ENCODE results near the gene LIM2.
"Not testable (repeated sequence)": the region's sequence is repeated elsewhere in the genome, so short reads cannot be mapped to it uniquely, and the experiment has no call there.

LIM2 gene

GRCh38 chr19:51415187-51415586 lies 27.4 kb upstream of the LIM2 start:
- no peak for TF ChIP-seq CTCF (IDR thresholded peaks at IDR 0.05; ENCODE audit: control extremely low read depth, extremely low read depth, low read depth, missing control alignments)
- ChIA-PET CTCF (interaction anchor here (13.4 kb wide), 1 partner anchor 16 kb away, joined by 168 read pairs; no protein-coding TSS in a partner anchor), POLR2A (no interaction called here)
- no peak for DNase-seq (ENCODE audit: extremely low spot score)

GRCh38 chr19:51410950-51411748 lies 23.4 kb upstream of the LIM2 start:
- ChIA-PET POLR2A (no interaction called here), CTCF (interaction anchor here (3.2 to 5.2 kb wide), 2 partner anchors 9 to 12 kb away, joined by 18 to 62 read pairs; partner anchors contain the start of gene SIGLEC10)
- no peak for DNase-seq (ENCODE audit: extremely low spot score)
- no peak for TF ChIP-seq CTCF (IDR thresholded peaks at IDR 0.05; ENCODE audit: control extremely low read depth, extremely low read depth, low read depth, missing control alignments)

- peak; percentile 32 for TF ChIP-seq CTCF (IDR thresholded peaks at IDR 0.05; ENCODE audit: control extremely low read depth, extremely low read depth, low read depth, missing control alignments)
- CTCF ChIA-PET = interaction anchor here (1.2 to 5.2 kb wide), 8 partner anchors 10 to 107 kb away, joined by 3 to 62 read pairs (median 5); partner anchors contain the start of genes SIGLEC10 and VSIG10L
- POLR2A ChIA-PET = no interaction called here
- peak; percentile 56 for DNase-seq (ENCODE audit: extremely low spot score)
These were observed 19.8 kb upstream of the LIM2 start for GRCh38 chr19:51407511-51408131.

GRCh38 chr19:51402117-51402516 lies 14.3 kb upstream of the LIM2 start:
- TF ChIP-seq CTCF (IDR thresholded peaks at IDR 0.05; ENCODE audit: control extremely low read depth, extremely low read depth, low read depth, missing control alignments) = no peak
- no peak for DNase-seq (ENCODE audit: extremely low spot score)
- ChIA-PET CTCF (interaction anchor here (1.2 to 11.8 kb wide), 2 partner anchors 17 to 38 kb away, joined by 4 to 168 read pairs; partner anchors contain the start of gene SIGLEC10), POLR2A (no interaction called here)

GRCh38 chr19:51399936-51400335 lies 12.2 kb upstream of the LIM2 start:
- POLR2A ChIA-PET = not testable (repeated sequence)

GRCh38 chr19:51399231-51399630 lies 11.5 kb upstream of the LIM2 start:
- no peak for DNase-seq (ENCODE audit: extremely low spot score)
- POLR2A ChIA-PET = no interaction called here
- CTCF ChIA-PET = interaction anchor here (0.6 to 11.8 kb wide), 11 partner anchors 8 to 261 kb away, joined by 3 to 168 read pairs (median 3); partner anchors contain the start of genes C19orf84, LIM2, SIGLEC10 and VSIG10L
- TF ChIP-seq CTCF (IDR thresholded peaks at IDR 0.05; ENCODE audit: control extremely low read depth, extremely low read depth, low read depth, missing control alignments) = no peak

More at GRCh38 chr19:51399936-51400335, 12.2 kb upstream of the LIM2 start:
- CTCF ChIA-PET = interaction anchor here (1.2 to 11.8 kb wide), 6 partner anchors 7 to 62 kb away, joined by 3 to 168 read pairs (median 30); partner anchors contain the start of genes C19orf84 and SIGLEC10
- not testable (repeated sequence) for DNase-seq (ENCODE audit: extremely low spot score)

All from GM10248 (cell line).